ENCODE results near the gene SULF2. TPM values are rescaled to one million over a fixed set of nuclear protein-coding genes. Genes with fewer than 3 reads are reported as not detected.

The SULF2 gene
- total and polyA plus RNA-seq, 2 of the 4 experiments (the other 2 are of a cell fraction), result 0.54 to 0.77 TPM

- H3K4me2 ChIP-seq (ENCODE audit: low read depth, low read length), result no peak overlapping the region
- no peak overlapping the region for H4K8ac ChIP-seq (ENCODE audit: low read depth in 2 of 2, low read length in 2 of 2)
- no peaks in the 10 kb centered on the region for H3K9me1 ChIP-seq (ENCODE audit: insufficient read depth, low read length)
- H3K18ac ChIP-seq (ENCODE audit: low read depth, low read length), result no peak overlapping the region
- H3K36me3 ChIP-seq (ENCODE audit: control insufficient read depth, insufficient read depth, low read length), result no peaks in the 10 kb centered on the region
- in situ Hi-C loops (cut with MboI; ENCODE audit: low sequenced_read_pairs) (no loop called here), dilution Hi-C loops (cut with HindIII; ENCODE audit: low sequenced_read_pairs, unreplicated experiment) (no loop called here), intact Hi-C loops (cut with micrococcal nuclease) (no loop called here)
- no peak overlapping the region for H2BK20ac ChIP-seq (ENCODE audit: low read depth, low read length)
- no peaks in the 10 kb centered on the region for H3K79me1 ChIP-seq (ENCODE audit: low read depth in 1 of 2, low read length in 2 of 2)
- peaks cover 4% of the 10 kb centered on the region; the same call in 1 of the 2 replicates for H3K27me3 ChIP-seq (ENCODE audit: control insufficient read depth, insufficient read depth, low read length)
- no peak overlapping the region for H3K56ac ChIP-seq (ENCODE audit: extremely low read depth, insufficient read depth, low read length)
- no peak overlapping the region for H2AK5ac ChIP-seq (ENCODE audit: low read depth, low read length)
- WGBS, 2 experiments (ENCODE audit: extremely low coverage in 2 of 2, insufficient read length in 1 of 2), result 67% methylated on average over 1 of the region's 4 CpGs; no CpG with 5 or more reads in 1 of the 2 experiments
- H2BK15ac ChIP-seq (ENCODE audit: low read depth, low read length), result no peak overlapping the region
- H4K20me1 ChIP-seq (ENCODE audit: insufficient read depth, low read length), result no peaks in the 10 kb centered on the region
- ATAC-seq (ENCODE audit: low read depth) (no peak), DNase-seq (no peak)
- no peak overlapping the region for H3K23ac ChIP-seq (ENCODE audit: low read depth, low read length)
- POLR2A ChIA-PET (ENCODE audit: unreplicated experiment), result no interaction called here
- CTCF ChIA-PET, result interaction anchor here (0.6 kb wide), 1 partner anchor 348 kb away, joined by 3 read pairs; no protein-coding TSS in a partner anchor
- no peak overlapping the region for H2AFZ ChIP-seq (replicated peaks; ENCODE audit: low read length, poor library complexity)
- H3K4me1 ChIP-seq (ENCODE audit: control insufficient read depth, insufficient read depth, low read length), result no peaks in the 10 kb centered on the region
- no TSS peak for BruUV-seq (replicated peaks)
- no peak overlapping the region for H3K14ac ChIP-seq (replicated peaks; ENCODE audit: low read depth, low read length)
- no peak overlapping the region for H3K27ac ChIP-seq (ENCODE audit: insufficient read depth, low read length)
- H2BK5ac ChIP-seq (ENCODE audit: low read depth, low read length, poor library complexity, severe bottlenecking), result no peak overlapping the region
- H4K91ac ChIP-seq (ENCODE audit: insufficient read depth, low read depth, low read length), result no peak overlapping the region
- no peak overlapping the region for H4K5ac ChIP-seq (ENCODE audit: low read depth, low read length)
- no peak overlapping the region for H2AK9ac ChIP-seq (replicated peaks; ENCODE audit: low read depth, low read length, poor library complexity)
- no peak overlapping the region for H3K4ac ChIP-seq (ENCODE audit: low read depth, low read length)
- no peak overlapping the region for H2BK120ac ChIP-seq (ENCODE audit: low read depth, low read length)
- no peak overlapping the region for H3K4me3 ChIP-seq (ENCODE audit: insufficient read depth, low read depth, low read length)
- peaks cover 8% of the 10 kb centered on the region; the same call in 1 of the 2 replicates for H3K9me3 ChIP-seq (ENCODE audit: control insufficient read depth, insufficient read depth, low read length)
- H3K9ac ChIP-seq (ENCODE audit: low read depth, low read length), result no peak overlapping the region
- TF ChIP-seq SMC3 (IDR thresholded peaks at IDR 0.05; ENCODE audit: low read depth, low read length) (no peak), CHD1 (IDR thresholded peaks at IDR 0.05; ENCODE audit: low read depth, low read length) (no peak)
Measured at GRCh38 chr20:47777220-47777619, 8.1 kb downstream of the SULF2 start.

Measured in IMR-90 (cell line).